GM12878 (cell line): ENCODE data around the gene AGMAT. TPM values are rescaled to one million over a fixed set of nuclear protein-coding genes. Genes with fewer than 3 reads are reported as not detected.

Experiments used
- ATAC-seq: fragments of 200-7000 bp; cut with Tn5 transposase; 3 replicates; pipeline ENCODE4 v1.9.1; 2020; ENCODE audit warnings: mild to moderate bottlenecking, moderate library complexity
- BruUV-seq: library from RNA; stranded (reverse); fragments of 400-500 nt; replicated peaks from 2 replicates; lab custom pipeline; 2021; lab: Mats Ljungman, UMichigan
- CTCF ChIA-PET: fragments of 300-600 bp; sonication (Branson Sonifier 250); formaldehyde crosslinking; extraction: SDS; loops from one replicate; lab custom pipeline; 2021; ENCODE audit warnings: inconsistent platforms; lab: Yijun Ruan, JAX
- POLR2A ChIA-PET: fragments of 350-600 bp; formaldehyde crosslinking; extraction: SDS; loops from one replicate; lab custom pipeline; 2021; ENCODE audit warnings: inconsistent platforms; lab: Charles Lee
- RAD21 ChIA-PET: fragments of 300-600 bp; sonication (Branson Sonifier 250); formaldehyde crosslinking; loops from one replicate; lab custom pipeline; 2023; ENCODE audit warnings: antibody characterized with exemption; ENCODE audit not compliant: unreplicated experiment; lab: Charles Lee
- SMC1A ChIA-PET: fragments of 300-600 bp; sonication (Branson Sonifier 250); formaldehyde crosslinking; loops from one replicate; lab custom pipeline; 2023; ENCODE audit not compliant: unreplicated experiment, uncharacterized antibody; lab: Charles Lee
- DNase-seq: peaks from one replicate; pipeline ENCODE4 v3.0.0-alpha.2; 2011; ENCODE audit warnings: low read depth, low spot score
- FAIRE-seq: peaks from 3 replicates; lab custom pipeline; 2011; peaks lifted over from hg19 to GRCh38; lab: Jason Lieb, UNC
- H2AFZ ChIP-seq: 2 replicates; pipeline ENCODE4 v1.6.0; 2011; ENCODE audit warnings: low read depth, low read length, control low read depth; ENCODE audit not compliant: control insufficient read depth
- H3K27ac ChIP-seq: 2 replicates; pipeline ENCODE4 v1.5.1; 2011; ENCODE audit warnings: control low read depth; ENCODE audit not compliant: control insufficient read depth, insufficient read depth
- H3K27me3 ChIP-seq, 2 experiments: replicated peaks in 1 of 2; 2 replicates each; pipeline versions ENCODE4 v1.6.0 to v1.6.1; 2011; ENCODE audit warnings: low read length in 1 of 2; ENCODE audit not compliant: control insufficient read depth in 2 of 2, insufficient read depth in 2 of 2
- H3K36me3 ChIP-seq, 2 experiments: 2 replicates each; pipeline ENCODE4 v1.5.1; 2011; ENCODE audit warnings: low read length in 1 of 2; ENCODE audit not compliant: control insufficient read depth in 2 of 2, insufficient read depth in 2 of 2
- H3K4me1 ChIP-seq: 2 replicates; pipeline ENCODE4 v1.6.1; 2011; ENCODE audit warnings: mild to moderate bottlenecking, low read length, moderate library complexity, mixed read lengths; ENCODE audit not compliant: control insufficient read depth, insufficient read depth
- H3K4me2 ChIP-seq: 2 replicates; pipeline ENCODE4 v1.6.0; 2011; ENCODE audit warnings: control low read depth; ENCODE audit not compliant: control insufficient read depth, insufficient read depth
- H3K4me3 ChIP-seq: fragments of 200-600 bp; sonication (generic); 2 replicates; pipeline ENCODE4 v1.5.1; 2016
- H3K79me2 ChIP-seq: 2 replicates; pipeline ENCODE4 v1.6.0; 2011; ENCODE audit warnings: low read length; ENCODE audit not compliant: control insufficient read depth, insufficient read depth
- H3K9ac ChIP-seq: 2 replicates; pipeline ENCODE4 v1.8.0; 2011; ENCODE audit warnings: low read length, control low read depth, mixed read lengths; ENCODE audit not compliant: control insufficient read depth, insufficient read depth
- H3K9me3 ChIP-seq: replicated peaks from 3 replicates; pipeline ENCODE4 v1.5.1; 2011; ENCODE audit warnings: mild to moderate bottlenecking, low read length; ENCODE audit not compliant: control insufficient read depth, insufficient read depth
- H4K20me1 ChIP-seq: 2 replicates; pipeline ENCODE4 v1.6.0; 2011; ENCODE audit not compliant: control insufficient read depth, insufficient read depth
- BMI1 ChIP-seq: fragments of 450-650 bp; IDR thresholded peaks from 2 replicates; pipeline ENCODE4 v1.6.1; 2016; ENCODE audit warnings: mild to moderate bottlenecking, moderate library complexity, borderline replicate concordance
- EED ChIP-seq: sonication (generic); IDR thresholded peaks from 2 replicates; pipeline ENCODE4 v1.6.1; 2016; ENCODE audit warnings: antibody characterized with exemption, low read depth
- KDM1A ChIP-seq: fragments of 200-600 bp; sonication (generic); IDR thresholded peaks from 2 replicates; pipeline ENCODE4 v1.6.1; 2016; ENCODE audit warnings: borderline replicate concordance
- MYC ChIP-seq: IDR thresholded peaks from 2 replicates; pipeline ENCODE4 v1.6.1; 2011; ENCODE audit warnings: mild to moderate bottlenecking, low read length, moderate library complexity, inconsistent platforms; ENCODE audit not compliant: insufficient read depth, insufficient replicate concordance, insufficient read length, severe bottlenecking
- NRF1 ChIP-seq: conservative IDR thresholded peaks from 2 replicates; pipeline ENCODE4 v1.6.1; 2011; ENCODE audit warnings: mild to moderate bottlenecking, low read depth, low read length, improper control_type of control experiment
- RBBP5 ChIP-seq: fragments of 200-600 bp; sonication (generic); conservative IDR thresholded peaks from 2 replicates; pipeline ENCODE4 v1.6.1; 2016
- RCOR1 ChIP-seq: conservative IDR thresholded peaks from 2 replicates; pipeline ENCODE4 v1.6.1; 2012; ENCODE audit warnings: low read depth, low read length, improper control_type of control experiment
- ZBED1 ChIP-seq: IDR thresholded peaks from 2 replicates; pipeline ENCODE4 v1.6.1; 2016; ENCODE audit warnings: borderline replicate concordance
- WGBS: methylation state at CpG from one replicate; pipeline ENCODE4 v1.1.6; 2016; ENCODE audit warnings: low lambda C conversion rate; ENCODE audit not compliant: insufficient replicate concordance, insufficient coverage; ENCODE audit errors: missing lambda C conversion rate; 5-methylcytosine and 5-hydroxymethylcytosine counted together
- in situ Hi-C: fragments of 300-500 bp; cut with MboI; formaldehyde crosslinking; loops from 9 replicates; pipeline ENCODE4 v1.14.3; 2018; ENCODE audit warnings: mixed read lengths
- intact Hi-C: fragments of 100-400 bp; cut with micrococcal nuclease; formaldehyde crosslinking; loops from one replicate; pipeline ENCODE4 v1.14.2; 2022; ENCODE audit not compliant: unreplicated experiment
- polyA plus RNA-seq, 11 experiments: library from polyadenylated mRNA; depleted of rRNA in 4 of 11; unstranded in 6 of 11; stranded (reverse) in 5 of 11; fragments of >200 nt; fragmentation: Nextera tagmentation in 4 of 11; fragmentation: Illumina TruSeq in 1 of 11; extraction: Ambion mirVana in 4 of 11; extraction: Trizol in 1 of 11; gene quantifications; 1 replicate in 1 of 11; 2 replicates in 10 of 11; pipeline versions ENCODE4 v1.2.1 to v1.2.3, GENCODE V29; 2011 to 2016; ENCODE audit warnings: inconsistent platforms in 2 of 11, missing spikeins in 2 of 11, low read depth in 1 of 11
- total RNA-seq, 4 experiments: library from RNA; depleted of rRNA in 3 of 4; stranded (reverse); fragments of >200 nt in 3 of 4; fragmentation: Illumina TruSeq in 1 of 4; extraction: Trizol in 1 of 4; gene quantifications; 2 replicates each; pipeline versions ENCODE4 v1.2.1 to v1.2.3, GENCODE V29; 2013 to 2021
- TF ChIP-seq, protein P1 (sequence below): IDR thresholded peaks from 2 replicates; pipeline ENCODE4 v1.6.1; 2011; ENCODE audit warnings: low read depth, low read length, improper control_type of control experiment, borderline replicate concordance
- TF ChIP-seq, protein P2 (sequence below): fragments of 450-650 bp; conservative IDR thresholded peaks from 2 replicates; pipeline ENCODE4 v1.6.1; 2017; ENCODE audit warnings: mild to moderate bottlenecking, moderate library complexity
- TF ChIP-seq, protein P3 (sequence below): IDR thresholded peaks from 2 replicates; pipeline ENCODE4 v1.6.1; 2011; ENCODE audit warnings: low read depth, mild to moderate bottlenecking, low read length, moderate library complexity, borderline replicate concordance; ENCODE audit errors: extremely low read depth

The AGMAT gene
- total and polyA plus RNA-seq, 10 of the 15 experiments (the other 5 are each of a cell fraction or from before 2014, with no cell fraction given) = 0.47 to 7.9 (median 4.7) TPM

DNA sequence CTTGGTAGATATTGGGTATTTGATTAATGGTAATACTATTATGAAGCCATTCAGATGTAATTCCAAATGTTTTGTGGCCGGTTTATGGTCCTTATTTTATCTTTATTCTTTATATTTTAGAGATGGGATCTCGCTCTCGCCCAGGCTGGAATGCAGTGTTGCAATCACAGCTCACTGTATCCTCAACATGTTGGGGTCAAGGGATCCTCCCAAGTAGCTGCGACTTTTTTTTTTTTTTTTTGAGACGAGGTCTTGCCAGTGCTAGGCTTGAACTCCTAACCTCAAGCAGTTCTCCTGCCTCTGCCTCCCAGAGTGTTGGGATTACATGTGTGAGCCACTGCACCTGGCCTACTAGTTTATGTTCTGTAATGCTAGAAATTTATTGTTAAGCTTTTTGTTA, 37.1 kb upstream of the AGMAT start:
- Histone ChIP-seq H2AFZ (no peak overlapping the region), H3K79me2 (peaks cover 82% of the 10 kb centered on the region), H3K4me2 (no peak overlapping the region), H3K9me3 (no peaks in the 10 kb centered on the region), H3K4me1 (peaks cover 18% of the 10 kb centered on the region), H3K36me3 (no peaks in the 10 kb centered on the region; a peak in 1 of 4 replicates), H3K4me3 (no peak overlapping the region), H3K9ac (no peak overlapping the region), H3K27ac (no peak overlapping the region), H4K20me1 (no peaks in the 10 kb centered on the region), H3K27me3 (no peaks in the 10 kb centered on the region)
- WGBS = 83% methylated on average over 4 of the region's 5 CpGs
- BruUV-seq = no TSS peak
- POLR2A ChIA-PET = interaction anchor here (0.5 to 1.0 kb wide), 4 partner anchors 38 to 754 kb away, joined by 3 to 4 read pairs (median 3); no protein-coding TSS in a partner anchor
- CTCF ChIA-PET = interaction anchor here (1.0 to 1.7 kb wide), 2 partner anchors 8 to 32 kb away, joined by 3 to 11 read pairs; no protein-coding TSS in a partner anchor
- TF ChIP-seq EED = no peak
- ATAC-seq = no peak
- intact Hi-C loops (no loop called here), in situ Hi-C loops (no loop called here)
- FAIRE-seq = no peak
- SMC1A ChIA-PET = interaction anchor here (0.7 to 1.3 kb wide), 5 partner anchors 9 to 165 kb away, joined by 3 to 5 read pairs (median 3); no protein-coding TSS in a partner anchor
- RAD21 ChIA-PET = interaction anchor here (1.0 kb wide), 2 partner anchors 14 to 75 kb away, joined by 3 read pairs; no protein-coding TSS in a partner anchor
- DNase-seq = no peak

DNA sequence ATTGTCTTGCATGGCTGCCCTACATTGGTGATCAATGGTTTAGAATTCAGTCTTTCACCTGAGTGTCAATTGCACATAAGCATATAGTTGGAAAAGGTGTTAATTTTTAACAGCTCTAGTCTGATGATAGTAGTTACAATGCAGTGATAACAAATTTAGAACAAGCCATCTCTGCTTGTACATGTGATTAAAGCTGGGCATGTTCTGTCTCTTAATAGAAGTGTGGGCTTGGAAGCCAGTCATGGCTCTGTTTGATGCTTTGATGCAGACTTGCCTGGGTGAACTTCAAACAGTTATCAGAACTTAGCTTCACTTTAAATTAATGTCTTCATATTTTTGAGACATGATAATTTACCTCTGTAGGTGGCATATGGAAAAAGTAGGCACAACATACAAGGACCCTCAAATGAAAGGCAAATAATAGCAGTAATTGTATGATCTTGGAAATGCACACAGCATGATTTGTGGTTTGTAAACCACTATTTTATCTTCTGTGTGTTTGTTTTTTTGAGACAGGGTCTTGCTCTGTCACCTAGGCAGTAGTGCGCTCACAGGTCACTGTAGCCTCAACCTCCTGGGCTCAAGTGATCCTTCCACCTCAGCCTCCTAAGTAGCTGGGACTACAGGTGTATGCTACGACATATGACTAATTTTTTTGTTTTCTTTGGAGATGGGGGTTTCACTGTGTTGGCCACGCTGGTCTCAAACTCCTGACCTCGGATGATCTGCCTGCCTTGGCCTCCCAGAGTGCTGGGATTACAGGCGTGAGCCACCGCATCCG, 36.2 kb upstream of the AGMAT start:
- RAD21 ChIA-PET = interaction anchor here (0.5 to 1.1 kb wide), 4 partner anchors 15 to 76 kb away, joined by 3 to 6 read pairs (median 3); no protein-coding TSS in a partner anchor
- Histone ChIP-seq H4K20me1 (no peaks in the 10 kb centered on the region), H3K4me2 (peak overlapping the region; percentile 78), H3K79me2 (peaks cover 78% of the 10 kb centered on the region), H3K27me3 (no peaks in the 10 kb centered on the region), H3K9me3 (no peaks in the 10 kb centered on the region), H3K4me3 (peak overlapping the region; percentile 13; the same call in 1 of the 2 replicates), H3K36me3 (no peaks in the 10 kb centered on the region; a peak in 1 of 4 replicates), H3K9ac (no peak overlapping the region), H3K4me1 (peaks cover 14% of the 10 kb centered on the region), H3K27ac (no peak overlapping the region), H2AFZ (no peak overlapping the region)
- CTCF ChIA-PET = interaction anchor here (1.0 to 1.7 kb wide), 2 partner anchors 9 to 28 kb away, joined by 3 to 11 read pairs; no protein-coding TSS in a partner anchor
- TF ChIP-seq, protein P1, sequence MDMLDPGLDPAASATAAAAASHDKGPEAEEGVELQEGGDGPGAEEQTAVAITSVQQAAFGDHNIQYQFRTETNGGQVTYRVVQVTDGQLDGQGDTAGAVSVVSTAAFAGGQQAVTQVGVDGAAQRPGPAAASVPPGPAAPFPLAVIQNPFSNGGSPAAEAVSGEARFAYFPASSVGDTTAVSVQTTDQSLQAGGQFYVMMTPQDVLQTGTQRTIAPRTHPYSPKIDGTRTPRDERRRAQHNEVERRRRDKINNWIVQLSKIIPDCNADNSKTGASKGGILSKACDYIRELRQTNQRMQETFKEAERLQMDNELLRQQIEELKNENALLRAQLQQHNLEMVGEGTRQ = no peak
- no peak for TF ChIP-seq MYC
- TF ChIP-seq, protein P2, sequence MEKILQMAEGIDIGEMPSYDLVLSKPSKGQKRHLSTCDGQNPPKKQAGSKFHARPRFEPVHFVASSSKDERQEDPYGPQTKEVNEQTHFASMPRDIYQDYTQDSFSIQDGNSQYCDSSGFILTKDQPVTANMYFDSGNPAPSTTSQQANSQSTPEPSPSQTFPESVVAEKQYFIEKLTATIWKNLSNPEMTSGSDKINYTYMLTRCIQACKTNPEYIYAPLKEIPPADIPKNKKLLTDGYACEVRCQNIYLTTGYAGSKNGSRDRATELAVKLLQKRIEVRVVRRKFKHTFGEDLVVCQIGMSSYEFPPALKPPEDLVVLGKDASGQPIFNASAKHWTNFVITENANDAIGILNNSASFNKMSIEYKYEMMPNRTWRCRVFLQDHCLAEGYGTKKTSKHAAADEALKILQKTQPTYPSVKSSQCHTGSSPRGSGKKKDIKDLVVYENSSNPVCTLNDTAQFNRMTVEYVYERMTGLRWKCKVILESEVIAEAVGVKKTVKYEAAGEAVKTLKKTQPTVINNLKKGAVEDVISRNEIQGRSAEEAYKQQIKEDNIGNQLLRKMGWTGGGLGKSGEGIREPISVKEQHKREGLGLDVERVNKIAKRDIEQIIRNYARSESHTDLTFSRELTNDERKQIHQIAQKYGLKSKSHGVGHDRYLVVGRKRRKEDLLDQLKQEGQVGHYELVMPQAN = no peak
- TF ChIP-seq RCOR1 = no peak
- TF ChIP-seq, protein P3, sequence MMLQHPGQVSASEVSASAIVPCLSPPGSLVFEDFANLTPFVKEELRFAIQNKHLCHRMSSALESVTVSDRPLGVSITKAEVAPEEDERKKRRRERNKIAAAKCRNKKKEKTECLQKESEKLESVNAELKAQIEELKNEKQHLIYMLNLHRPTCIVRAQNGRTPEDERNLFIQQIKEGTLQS = no peak
- no peak for TF ChIP-seq ZBED1
- no peak for TF ChIP-seq BMI1
- TF ChIP-seq KDM1A = no peak
- no peak for TF ChIP-seq NRF1
- TF ChIP-seq RBBP5 = no peak
- WGBS = 91% methylated on average over 7 of the region's 7 CpGs
- FAIRE-seq (no peak), DNase-seq (no peak), ATAC-seq (no peak)
- POLR2A ChIA-PET = interaction anchor here (0.5 to 0.6 kb wide), 2 partner anchors 49 to 755 kb away, joined by 3 to 4 read pairs; no protein-coding TSS in a partner anchor
- intact Hi-C loops (no loop called here), in situ Hi-C loops (no loop called here)
- no TSS peak for BruUV-seq
- SMC1A ChIA-PET = interaction anchor here (0.8 to 2.0 kb wide), 5 partner anchors 9 to 568 kb away, joined by 3 to 5 read pairs (median 5); no protein-coding TSS in a partner anchor
